Adrenal gland (tissue), 12 donors: ENCODE data around the gene YKT6. TPM values are rescaled to one million over a fixed set of nuclear protein-coding genes. Genes with fewer than 3 reads are reported as not detected.

Experiments
- DNase-seq, 7 donors: peaks; one replicate each; pipeline ENCODE4 v3.0.0-alpha.2; 2019 to 2020
- H3K27ac ChIP-seq, 5 donors: fragments of 200-600 bp; sonication (generic) in 4 of 5; 1 replicate in 3 of 5; 2 replicates in 2 of 5; pipeline versions ENCODE4 v1.5.1 to v1.8.0; 2016 to 2020; ENCODE audit warnings: mild to moderate bottlenecking in 1 of 5
- H3K27me3 ChIP-seq: fragments of 200-600 bp; 2 replicates; pipeline ENCODE4 v1.8.0; 2021
- H3K36me3 ChIP-seq, 2 donors: fragments of 200-600 bp; replicated peaks in 1 of 2; 1 replicate in 1 of 2; 2 replicates in 1 of 2; pipeline versions ENCODE4 v1.5.1 to v1.8.0; 2018 to 2022
- H3K4me1 ChIP-seq, 2 donors: fragments of 200-600 bp; replicated peaks in 1 of 2; 1 replicate in 1 of 2; 2 replicates in 1 of 2; pipeline versions ENCODE4 v1.5.1 to v1.8.0; 2018 to 2021
- H3K4me3 ChIP-seq, 4 donors: fragments of 200-600 bp; sonication (generic) in 3 of 4; one replicate each; pipeline ENCODE4 v1.5.1; 2016 to 2018
- H3K9me3 ChIP-seq, 3 donors: fragments of 200-600 bp; sonication (generic) in 1 of 3; replicated peaks in 1 of 3; 1 replicate in 2 of 3; 2 replicates in 1 of 3; pipeline versions ENCODE4 v1.5.1 to v1.8.0; 2016 to 2021
- CTCF ChIP-seq, 6 experiments: fragments of 450-650 bp in 4 of 6; fragments of 200-600 bp in 2 of 6; sonication (generic) in 1 of 6; IDR thresholded peaks; 1 replicate in 5 of 6; 2 replicates in 1 of 6; pipeline versions ENCODE4 v1.5.1 to v1.8.0; 2016 to 2021; ENCODE audit warnings: antibody characterized with exemption in 6 of 6, mild to moderate bottlenecking in 2 of 6, moderate library complexity in 1 of 6
- POLR2A ChIP-seq, 2 donors: fragments of 450-650 bp; IDR thresholded peaks; one replicate each; pipeline ENCODE4 v1.6.1; 2017; ENCODE audit warnings: antibody characterized with exemption in 2 of 2, mild to moderate bottlenecking in 2 of 2, moderate library complexity in 1 of 2
- WGBS, 4 donors: extraction: QIAGEN DNeasy Blood & Tissue Kit in 2 of 4; methylation state at CpG; one replicate each; pipeline versions ENCODE4 v1.1.5 to v1.1.7; 2013 to 2017; 5-methylcytosine and 5-hydroxymethylcytosine counted together
- intact Hi-C, 2 donors: fragments of 100-400 bp; cut with DNase I; formaldehyde crosslinking; loops; one replicate each; pipeline versions ENCODE4 v1.14.1 to v1.15.0; 2022 to 2023
- polyA plus RNA-seq, 3 donors: library from polyadenylated mRNA; stranded (reverse); fragments of 200-250 nt in 2 of 3; fragments of 350-450 nt in 1 of 3; fragmentation: Illumina TruSeq in 1 of 3; extraction: RNeasy Lipid Tissue Mini Kit (QIAGEN cat#74804) in 1 of 3; gene quantifications; one replicate each; pipeline ENCODE4 v1.2.3, GENCODE V29; 2013 to 2014
- total RNA-seq, 9 donors: library from RNA; depleted of rRNA in 4 of 9; stranded (reverse); fragments of >200 nt in 4 of 9; fragments of 120-200 nt in 1 of 9; fragmentation: NEBNext Ultra II Directional in 1 of 9; extraction: Animal tissue kit (Norgen Biotek cat#: 25700) in 1 of 9; gene quantifications; one replicate each; pipeline versions ENCODE4 v1.1.0 to v1.2.4, GENCODE V29; 2013 to 2023
- donor health status: healthy with polysubstance abuse.
- donor health status: Bipolar disorder and iron deficiency.
- donor health status: DM: yes; HTN: yes; CAD: no.
- donor health status: DM: no; HTN: no; CAD: no.
- donor health status: DM: no; HTN: no; CAD: no.
- donor health status: DM: yes; HTN: yes; CAD: no.

The YKT6 gene
- total and polyA plus RNA-seq, 12 donors = 32.8 to 94.7 (median 53.8) TPM

GRCh38 chr7:44232901-44233715 is 32.3 kb downstream of the YKT6 start:
- WGBS, 4 donors = 84 to 87% (median 86%) methylated on average over 16 to 22 of the region's 22 CpGs
- intact Hi-C loops = loop anchor here in 1 of 2 donors (5.0 kb wide), 1 partner anchor 334 kb away; no protein-coding TSS in a partner anchor
- TF ChIP-seq POLR2A (IDR thresholded peaks at IDR 0.05) = no peak
- no peak for TF ChIP-seq CTCF (IDR thresholded peaks at IDR 0.05)
- H3K4me3 ChIP-seq = no peak overlapping the region
- no peaks in the 10 kb centered on the region for H3K27me3 ChIP-seq
- H3K27ac ChIP-seq = no peak overlapping the region
- no peak for DNase-seq
- no peaks in the 10 kb centered on the region for H3K36me3 ChIP-seq
- H3K4me1 ChIP-seq = peaks cover 0 to 6% of the 10 kb centered on the region in 2 donors
- H3K9me3 ChIP-seq = no peaks in the 10 kb centered on the region

GRCh38 chr7:44235066-44235465 is 34.3 kb downstream of the YKT6 start:
- no peak overlapping the region for H3K4me3 ChIP-seq
- no peaks in the 10 kb centered on the region for H3K9me3 ChIP-seq
- 60 to 88% (median 65%) methylated on average over 2 to 8 of the region's 8 CpGs for WGBS, 4 donors
- no peaks in the 10 kb centered on the region for H3K36me3 ChIP-seq
- DNase-seq = peak in 2 of 7 donors; percentile 20 to 25
- peaks cover 0 to 6% of the 10 kb centered on the region in 2 donors for H3K4me1 ChIP-seq
- intact Hi-C loops = no loop called here
- no peaks in the 10 kb centered on the region for H3K27me3 ChIP-seq
- no peak overlapping the region for H3K27ac ChIP-seq
- TF ChIP-seq POLR2A (IDR thresholded peaks at IDR 0.05) (no peak), CTCF (IDR thresholded peaks at IDR 0.05) (no peak)

- peak in 1 of 7 donors; percentile 88 for DNase-seq
- Histone ChIP-seq H3K27me3 (no peaks in the 10 kb centered on the region), H3K36me3 (no peaks in the 10 kb centered on the region), H3K4me3 (no peak overlapping the region), H3K9me3 (no peaks in the 10 kb centered on the region), H3K4me1 (peaks cover 0 to 6% of the 10 kb centered on the region in 2 donors), H3K27ac (no peak overlapping the region)
- 77 to 94% (median 85%) methylated on average over 10 to 22 of the region's 22 CpGs for WGBS, 4 donors
- TF ChIP-seq CTCF (IDR thresholded peaks at IDR 0.05) = no peak
- TF ChIP-seq POLR2A (IDR thresholded peaks at IDR 0.05) = no peak
- intact Hi-C loops = no loop called here
Measured at GRCh38 chr7:44235582-44236332, 35.0 kb downstream of the YKT6 start.

- Histone ChIP-seq H3K36me3 (no peaks in the 10 kb centered on the region), H3K4me1 (peaks cover 0 to 6% of the 10 kb centered on the region in 2 donors), H3K27me3 (no peaks in the 10 kb centered on the region), H3K9me3 (no peaks in the 10 kb centered on the region), H3K27ac (peak overlapping the region in 1 of 5 donors; percentile 21), H3K4me3 (no peak overlapping the region)
- WGBS, 4 donors = 60 to 82% (median 70%) methylated on average over 2 to 4 of the region's 4 CpGs
- TF ChIP-seq POLR2A (IDR thresholded peaks at IDR 0.05) = no peak
- TF ChIP-seq CTCF (IDR thresholded peaks at IDR 0.05) = no peak
- intact Hi-C loops = no loop called here
- DNase-seq = no peak
Measured at GRCh38 chr7:44236333-44236728, 35.6 kb downstream of the YKT6 start.
